Measurements from ENCODE around the gene PMFBP1. TPM values are rescaled to one million over a fixed set of nuclear protein-coding genes. Genes with fewer than 3 reads are reported as not detected.

Gene PMFBP1
- total and polyA plus RNA-seq, 2 of the 4 experiments (the other 2 are of a cell fraction): under 0.01 TPM; not detected in 1

DNA sequence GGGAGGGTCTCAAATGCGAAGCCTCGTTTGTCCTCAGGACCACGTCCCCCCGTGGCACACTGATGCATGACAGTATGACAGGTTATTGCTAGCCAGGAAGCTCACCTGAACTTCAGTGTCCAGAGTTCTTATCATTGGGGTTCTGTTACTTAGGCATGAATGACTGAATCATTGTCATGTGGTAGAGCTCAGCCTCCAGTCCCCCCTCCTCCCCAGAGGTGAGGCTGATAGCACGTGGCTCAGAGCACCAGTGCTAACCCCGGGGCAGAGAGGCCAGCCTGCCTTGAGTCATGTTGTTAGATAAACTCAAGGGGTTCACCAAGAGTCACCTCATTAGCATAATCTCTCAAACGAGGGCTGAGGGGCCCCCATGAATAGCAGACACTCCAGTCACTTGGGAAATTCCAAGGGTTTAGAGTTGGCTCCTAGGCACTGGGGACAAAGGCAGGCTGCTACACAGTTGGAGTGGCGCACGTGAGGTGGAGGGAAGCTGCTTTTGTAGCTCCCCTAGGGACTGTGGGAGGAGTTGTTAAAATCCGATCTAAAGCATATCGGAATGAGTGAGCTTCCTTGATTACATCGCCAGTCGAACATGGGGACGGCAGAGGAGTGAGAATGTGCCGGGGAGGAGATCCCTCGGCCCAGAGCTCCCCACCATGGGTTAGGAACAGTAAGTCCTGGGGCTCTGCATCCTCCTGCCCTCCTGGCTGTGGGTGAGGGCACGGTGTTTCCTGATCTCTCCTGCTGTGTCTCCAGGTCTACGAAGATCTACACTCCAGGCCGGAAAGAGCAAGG, 60.1 kb downstream of the PMFBP1 start:
- Histone ChIP-seq H3K23ac (ENCODE audit: low read depth, low read length) (no peak overlapping the region), H3K4me2 (ENCODE audit: low read depth, low read length) (no peak overlapping the region), H3K36me3 (ENCODE audit: control insufficient read depth, insufficient read depth, low read length) (peaks cover 55% of the 10 kb centered on the region), H3K56ac (ENCODE audit: extremely low read depth, insufficient read depth, low read length) (no peak overlapping the region), H2BK5ac (ENCODE audit: low read depth, low read length, poor library complexity, severe bottlenecking) (no peak overlapping the region), H2AK5ac (ENCODE audit: low read depth, low read length) (no peak overlapping the region), H3K9ac (ENCODE audit: low read depth, low read length) (no peak overlapping the region), H3K27ac (ENCODE audit: insufficient read depth, low read length) (no peak overlapping the region), H2BK15ac (ENCODE audit: low read depth, low read length) (no peak overlapping the region), H3K4me3 (ENCODE audit: insufficient read depth, low read depth, low read length) (no peak overlapping the region), H4K8ac (ENCODE audit: low read depth in 2 of 2, low read length in 2 of 2) (no peak overlapping the region), H3K14ac (replicated peaks; ENCODE audit: low read depth, low read length) (no peak overlapping the region), H3K27me3 (ENCODE audit: control insufficient read depth, insufficient read depth, low read length) (no peaks in the 10 kb centered on the region), H3K79me1 (ENCODE audit: low read depth in 1 of 2, low read length in 2 of 2) (no peaks in the 10 kb centered on the region), H3K9me3 (ENCODE audit: control insufficient read depth, insufficient read depth, low read length) (no peaks in the 10 kb centered on the region), H4K5ac (ENCODE audit: low read depth, low read length) (no peak overlapping the region), H2AFZ (replicated peaks; ENCODE audit: low read length, poor library complexity) (no peak overlapping the region), H3K4ac (ENCODE audit: low read depth, low read length) (no peak overlapping the region), H3K4me1 (ENCODE audit: control insufficient read depth, insufficient read depth, low read length) (no peaks in the 10 kb centered on the region), H4K91ac (ENCODE audit: insufficient read depth, low read depth, low read length) (no peak overlapping the region), H3K18ac (ENCODE audit: low read depth, low read length) (no peak overlapping the region), H2AK9ac (replicated peaks; ENCODE audit: low read depth, low read length, poor library complexity) (no peak overlapping the region), H2BK120ac (ENCODE audit: low read depth, low read length) (no peak overlapping the region), H3K9me1 (ENCODE audit: insufficient read depth, low read length) (no peaks in the 10 kb centered on the region; the same call in 1 of the 2 replicates), H4K20me1 (ENCODE audit: insufficient read depth, low read length) (no peaks in the 10 kb centered on the region), H2BK20ac (ENCODE audit: low read depth, low read length) (no peak overlapping the region)
- intact Hi-C loops (cut with micrococcal nuclease): no loop called here
- WGBS, 2 experiments (ENCODE audit: extremely low coverage in 2 of 2, insufficient read length in 1 of 2): 100% methylated on average over 2 of the region's 19 CpGs; no CpG with 5 or more reads in 1 of the 2 experiments
- ChIA-PET POLR2A (ENCODE audit: unreplicated experiment) (no interaction called here), CTCF (interaction anchor here (1.0 kb wide), 1 partner anchor 13 kb away, joined by 3 read pairs; no protein-coding TSS in a partner anchor)
- dilution Hi-C loops (cut with HindIII; ENCODE audit: low sequenced_read_pairs, unreplicated experiment): no loop called here
- in situ Hi-C loops (cut with MboI; ENCODE audit: low sequenced_read_pairs): no loop called here
- DNase-seq: no peak
- ATAC-seq (ENCODE audit: low read depth): no peak
- no TSS peak for BruUV-seq (replicated peaks)
- TF ChIP-seq RCOR1 (IDR thresholded peaks at IDR 0.05; ENCODE audit: insufficient replicate concordance, low read length) (no peak), BHLHE40 (IDR thresholded peaks at IDR 0.05; ENCODE audit: low read depth, low read length) (no peak), MXI1 (IDR thresholded peaks at IDR 0.05; ENCODE audit: borderline replicate concordance, low read depth, low read length) (no peak), RFX5 (IDR thresholded peaks at IDR 0.05; ENCODE audit: low read depth, low read length) (no peak), FOS (IDR thresholded peaks at IDR 0.05; ENCODE audit: low read depth, low read length) (no peak), MAFK (IDR thresholded peaks at IDR 0.05; ENCODE audit: low read depth, low read length) (no peak), NFE2L2 (IDR thresholded peaks at IDR 0.05; ENCODE audit: low read depth, low read length) (no peak), MAZ (IDR thresholded peaks at IDR 0.05; ENCODE audit: borderline replicate concordance, low read depth, low read length) (no peak), CEBPB (IDR thresholded peaks at IDR 0.05; ENCODE audit: low read depth, low read length) (no peak), RAD21 (IDR thresholded peaks at IDR 0.05; ENCODE audit: low read length) (no peak), CHD1 (IDR thresholded peaks at IDR 0.05; ENCODE audit: low read depth, low read length) (no peak), POLR2A (IDR thresholded peaks at IDR 0.05; ENCODE audit: low read depth, low read length) (no peak)
- TF ChIP-seq, protein P1, sequence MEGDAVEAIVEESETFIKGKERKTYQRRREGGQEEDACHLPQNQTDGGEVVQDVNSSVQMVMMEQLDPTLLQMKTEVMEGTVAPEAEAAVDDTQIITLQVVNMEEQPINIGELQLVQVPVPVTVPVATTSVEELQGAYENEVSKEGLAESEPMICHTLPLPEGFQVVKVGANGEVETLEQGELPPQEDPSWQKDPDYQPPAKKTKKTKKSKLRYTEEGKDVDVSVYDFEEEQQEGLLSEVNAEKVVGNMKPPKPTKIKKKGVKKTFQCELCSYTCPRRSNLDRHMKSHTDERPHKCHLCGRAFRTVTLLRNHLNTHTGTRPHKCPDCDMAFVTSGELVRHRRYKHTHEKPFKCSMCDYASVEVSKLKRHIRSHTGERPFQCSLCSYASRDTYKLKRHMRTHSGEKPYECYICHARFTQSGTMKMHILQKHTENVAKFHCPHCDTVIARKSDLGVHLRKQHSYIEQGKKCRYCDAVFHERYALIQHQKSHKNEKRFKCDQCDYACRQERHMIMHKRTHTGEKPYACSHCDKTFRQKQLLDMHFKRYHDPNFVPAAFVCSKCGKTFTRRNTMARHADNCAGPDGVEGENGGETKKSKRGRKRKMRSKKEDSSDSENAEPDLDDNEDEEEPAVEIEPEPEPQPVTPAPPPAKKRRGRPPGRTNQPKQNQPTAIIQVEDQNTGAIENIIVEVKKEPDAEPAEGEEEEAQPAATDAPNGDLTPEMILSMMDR (conservative IDR thresholded peaks at IDR 0.05; ENCODE audit: low read depth, low read length): no peak
- TF ChIP-seq, protein P2, sequence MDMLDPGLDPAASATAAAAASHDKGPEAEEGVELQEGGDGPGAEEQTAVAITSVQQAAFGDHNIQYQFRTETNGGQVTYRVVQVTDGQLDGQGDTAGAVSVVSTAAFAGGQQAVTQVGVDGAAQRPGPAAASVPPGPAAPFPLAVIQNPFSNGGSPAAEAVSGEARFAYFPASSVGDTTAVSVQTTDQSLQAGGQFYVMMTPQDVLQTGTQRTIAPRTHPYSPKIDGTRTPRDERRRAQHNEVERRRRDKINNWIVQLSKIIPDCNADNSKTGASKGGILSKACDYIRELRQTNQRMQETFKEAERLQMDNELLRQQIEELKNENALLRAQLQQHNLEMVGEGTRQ (IDR thresholded peaks at IDR 0.05; ENCODE audit: low read depth, low read length): no peak
- TF ChIP-seq, protein P3, sequence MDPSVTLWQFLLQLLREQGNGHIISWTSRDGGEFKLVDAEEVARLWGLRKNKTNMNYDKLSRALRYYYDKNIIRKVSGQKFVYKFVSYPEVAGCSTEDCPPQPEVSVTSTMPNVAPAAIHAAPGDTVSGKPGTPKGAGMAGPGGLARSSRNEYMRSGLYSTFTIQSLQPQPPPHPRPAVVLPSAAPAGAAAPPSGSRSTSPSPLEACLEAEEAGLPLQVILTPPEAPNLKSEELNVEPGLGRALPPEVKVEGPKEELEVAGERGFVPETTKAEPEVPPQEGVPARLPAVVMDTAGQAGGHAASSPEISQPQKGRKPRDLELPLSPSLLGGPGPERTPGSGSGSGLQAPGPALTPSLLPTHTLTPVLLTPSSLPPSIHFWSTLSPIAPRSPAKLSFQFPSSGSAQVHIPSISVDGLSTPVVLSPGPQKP (IDR thresholded peaks at IDR 0.05; ENCODE audit: borderline replicate concordance, low read depth, low read length): no peak

Data from IMR-90 (cell line).